GM18867 (cell line): ENCODE measurements around the gene CLN3.
"Not testable (repeated sequence)": the region's sequence is repeated elsewhere in the genome, so short reads cannot be mapped to it uniquely, and the experiment has no call there.

ENCODE experiments used
- ATAC-seq: cut with Tn5 transposase; IDR thresholded peaks from one replicate; pipeline ENCODE4 v1.9.1; 2021; ENCODE audit warnings: mild to moderate bottlenecking, moderate library complexity; ENCODE audit not compliant: unreplicated experiment

The CLN3 gene

DNA sequence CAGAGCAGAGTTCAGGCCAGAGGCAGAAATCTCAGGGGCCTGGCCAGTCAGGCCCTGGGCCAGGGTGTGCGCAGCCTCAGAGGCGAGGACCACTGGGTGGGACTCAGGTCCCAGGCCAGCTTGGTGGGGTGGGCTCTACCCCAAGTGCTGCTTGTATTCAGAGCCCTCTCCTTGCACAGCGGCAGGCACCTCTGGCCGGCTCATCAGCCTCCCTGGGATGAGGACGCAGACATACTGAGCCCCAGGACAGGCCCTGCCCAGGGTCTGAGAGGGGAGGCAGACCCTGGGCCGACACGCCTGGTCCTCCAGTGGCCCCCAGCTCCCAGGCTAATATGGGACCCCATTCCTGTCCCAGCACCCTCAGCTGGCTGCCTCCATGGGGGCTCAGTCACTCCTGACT lies 22.4 kb upstream of the CLN3 start:
- no peak for ATAC-seq

DNA sequence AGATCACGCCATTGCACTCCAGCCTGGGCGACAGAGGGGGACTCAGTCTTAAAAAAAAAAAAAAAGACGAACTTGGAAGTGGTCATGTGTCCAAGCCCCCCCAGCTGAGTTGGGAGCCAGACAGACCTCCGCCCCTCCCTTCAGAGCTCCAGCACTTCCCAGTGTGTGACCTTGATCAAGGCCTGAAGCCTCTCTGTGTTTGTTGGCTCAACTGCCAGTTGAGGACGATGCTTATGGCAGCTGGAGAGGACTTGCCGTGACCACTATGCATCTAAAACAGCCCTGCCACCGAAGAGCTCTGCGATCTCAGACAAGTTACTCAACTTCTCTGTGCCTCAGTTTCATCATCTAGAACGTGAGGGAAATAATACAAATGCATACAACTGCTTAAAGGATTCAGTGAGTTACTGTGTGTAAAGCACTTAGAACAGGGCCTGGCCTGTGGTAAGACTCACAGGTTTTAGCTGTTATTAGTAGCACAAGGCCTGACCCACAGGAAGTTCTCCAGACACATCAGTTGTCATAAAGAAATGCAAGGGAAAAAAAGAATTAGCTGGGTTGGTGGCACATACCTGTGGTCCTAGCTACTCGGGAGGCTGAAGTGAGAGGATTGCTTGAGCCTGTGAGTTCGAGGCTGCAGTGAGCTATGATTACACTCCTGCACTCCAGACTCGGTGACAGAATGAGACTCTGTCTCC lies 21.8 kb upstream of the CLN3 start:
- no peak for ATAC-seq

DNA sequence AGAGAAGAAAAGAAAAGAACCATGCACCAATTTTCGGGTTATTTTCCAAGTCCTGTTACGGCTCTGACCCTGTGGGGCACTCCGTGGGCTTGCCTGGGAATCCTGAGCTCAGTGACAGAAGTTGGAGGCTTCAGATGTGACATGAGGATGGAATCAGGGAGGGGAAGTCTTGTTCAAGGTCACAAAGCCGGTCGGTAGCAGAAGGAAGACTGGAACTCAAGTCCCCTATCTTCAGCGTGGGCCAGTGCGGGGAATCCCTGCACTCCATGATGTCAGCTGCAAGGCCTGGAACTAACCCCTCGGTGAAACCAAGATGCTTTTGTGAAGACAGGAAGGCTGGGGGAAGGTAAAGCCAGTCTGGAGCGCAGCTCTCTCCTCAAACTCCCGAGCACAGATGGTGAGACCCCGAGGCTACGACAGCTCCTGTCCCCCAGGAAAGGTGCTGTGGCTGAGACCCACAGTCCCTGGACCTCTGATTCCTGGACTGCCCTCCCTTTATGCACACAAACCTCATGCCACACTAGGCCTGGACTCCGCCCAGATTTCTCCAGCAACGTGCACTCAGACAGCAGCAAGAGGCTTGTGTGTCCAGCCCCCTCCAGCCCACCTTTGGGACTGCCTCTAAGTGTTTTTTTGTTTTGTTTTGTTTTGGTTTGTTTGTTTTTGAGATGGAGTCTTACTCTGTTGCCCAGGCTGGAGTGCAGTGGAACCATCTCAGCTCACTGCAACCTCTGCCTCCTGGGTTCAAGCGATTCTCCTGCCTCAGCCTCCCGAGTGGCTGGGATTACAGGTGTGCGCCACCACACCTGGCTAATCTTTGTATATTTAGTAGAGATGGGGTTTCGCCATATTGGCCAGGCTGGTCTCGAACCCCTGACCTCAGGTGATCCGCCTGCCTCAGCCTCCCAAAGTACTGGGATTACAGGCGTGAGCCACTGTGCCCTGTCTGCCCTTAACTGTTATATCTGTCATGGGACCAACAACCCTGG lies 20.2 kb upstream of the CLN3 start:
- no peak for ATAC-seq

DNA sequence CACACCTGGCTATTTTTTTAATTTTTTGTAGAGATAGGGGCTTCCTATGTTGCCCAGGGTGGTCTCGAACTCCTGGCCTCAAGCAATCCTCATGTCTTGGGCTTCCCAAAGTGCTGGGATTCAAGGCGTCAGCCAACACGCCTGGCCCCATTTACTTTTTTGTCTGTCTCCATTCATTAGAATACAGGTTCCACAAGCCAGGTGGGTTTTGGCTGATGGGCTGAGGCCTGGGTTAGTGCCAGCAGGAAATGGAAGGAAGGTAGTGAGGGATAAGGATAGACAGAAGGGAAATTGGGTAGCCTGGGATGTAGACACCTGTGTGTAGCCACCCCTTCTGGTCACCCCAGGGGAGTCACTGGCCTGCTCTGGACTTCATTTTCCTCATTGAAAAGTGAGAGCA lies 19.2 kb upstream of the CLN3 start:
- ATAC-seq = no peak

DNA sequence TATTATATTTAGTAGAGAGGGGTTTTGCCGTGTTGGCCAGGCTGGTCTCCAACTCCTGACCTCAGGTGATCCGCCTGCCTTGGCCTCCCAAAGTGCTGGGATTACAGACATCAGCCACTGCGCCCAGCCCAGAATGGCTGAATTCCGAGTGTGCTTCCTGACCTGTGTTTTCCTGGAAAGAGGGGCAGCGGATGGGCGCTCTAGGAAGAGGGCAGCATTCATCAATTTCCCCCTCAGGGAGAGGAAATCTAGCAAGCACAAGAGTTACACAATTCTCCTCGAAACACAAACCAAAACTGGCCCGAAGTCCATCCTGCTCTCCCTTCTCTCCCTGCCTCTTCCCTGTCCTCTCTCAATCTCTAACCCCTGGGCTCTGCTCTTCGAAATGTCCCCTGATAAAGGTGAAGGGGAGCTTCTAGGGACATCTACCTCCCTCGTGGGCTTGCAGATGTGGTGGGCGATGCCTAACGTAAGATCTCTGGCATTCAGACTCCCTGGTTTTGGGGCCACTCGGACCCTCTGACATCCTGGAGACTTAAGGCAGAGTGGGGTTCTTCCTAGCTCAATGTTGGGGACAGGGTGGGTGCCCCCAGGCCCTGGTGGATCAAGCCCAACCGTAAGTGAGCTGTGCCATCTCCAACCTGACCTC lies 13.7 kb upstream of the CLN3 start:
- no peak for ATAC-seq

DNA sequence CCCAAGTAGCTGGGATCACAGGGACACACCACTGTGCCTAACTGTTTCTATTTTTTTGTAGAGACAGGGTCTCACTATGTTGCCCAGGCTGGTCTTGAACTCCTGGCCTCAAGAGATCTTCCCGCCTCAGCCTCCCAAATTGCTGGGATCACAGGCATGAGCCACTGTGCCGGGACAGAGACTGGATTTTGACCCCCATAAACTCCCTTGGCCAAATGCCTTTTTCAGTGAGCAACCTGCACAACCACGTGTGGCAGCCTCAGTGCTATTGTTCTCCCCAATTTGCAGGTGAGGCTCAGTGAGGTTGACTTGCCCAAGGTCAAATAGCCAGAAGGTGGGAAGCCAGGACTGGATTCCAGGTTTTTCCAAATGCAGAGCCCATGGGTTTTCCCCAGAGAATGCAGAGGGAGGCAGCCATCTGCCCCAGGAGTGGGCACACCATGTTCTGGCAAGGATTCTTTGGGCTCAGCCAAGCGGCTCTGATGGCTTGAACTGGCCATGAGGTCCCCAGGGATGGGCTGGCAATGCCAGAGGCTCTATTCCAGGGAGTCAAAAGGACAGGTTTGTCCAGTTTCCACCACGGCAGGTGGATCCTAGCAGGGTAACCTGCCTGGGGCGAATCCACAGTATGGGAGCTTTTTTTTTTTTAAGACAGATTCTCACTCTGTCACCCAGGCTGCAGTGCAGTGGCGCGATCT lies 13.0 kb upstream of the CLN3 start:
- ATAC-seq = no peak

DNA sequence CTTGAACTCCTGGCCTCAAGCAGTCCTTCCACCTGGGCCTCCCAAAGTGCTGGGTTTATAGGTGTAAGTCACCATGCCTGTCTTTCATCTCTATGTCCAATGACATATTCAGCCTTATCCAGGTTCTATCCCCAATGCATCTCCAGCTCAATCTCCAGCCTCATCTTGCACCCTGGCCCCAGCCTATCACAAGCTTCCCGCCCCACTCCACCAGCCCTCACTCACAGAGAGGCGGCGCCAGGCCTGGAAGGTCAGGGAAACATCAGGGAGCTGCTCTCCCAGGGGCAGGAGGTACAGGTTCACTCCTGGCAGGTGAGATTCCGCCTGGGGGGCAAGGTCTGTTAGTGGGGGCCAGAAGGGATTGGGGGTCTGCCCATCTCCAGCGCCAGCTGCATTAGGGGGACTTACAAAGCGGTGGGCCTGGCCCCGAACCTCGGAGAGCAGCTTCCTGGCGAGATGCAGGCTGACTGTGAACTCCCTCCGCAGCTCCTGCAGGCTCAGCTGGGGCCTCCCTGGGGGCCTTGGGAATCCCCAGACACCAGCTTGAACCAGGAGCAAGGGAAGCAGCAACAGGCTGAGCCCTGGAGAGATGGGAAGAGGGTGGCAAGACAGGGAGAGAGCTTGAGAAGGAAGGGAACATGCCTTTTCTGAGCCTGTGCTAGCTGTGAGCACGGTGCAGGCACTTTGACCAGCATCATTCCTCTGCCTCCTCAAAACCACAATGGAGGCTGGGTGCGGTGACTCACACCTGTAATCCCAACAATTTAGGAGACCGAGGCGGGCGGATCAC lies 11.8 kb upstream of the CLN3 start:
- ATAC-seq = no peak

DNA sequence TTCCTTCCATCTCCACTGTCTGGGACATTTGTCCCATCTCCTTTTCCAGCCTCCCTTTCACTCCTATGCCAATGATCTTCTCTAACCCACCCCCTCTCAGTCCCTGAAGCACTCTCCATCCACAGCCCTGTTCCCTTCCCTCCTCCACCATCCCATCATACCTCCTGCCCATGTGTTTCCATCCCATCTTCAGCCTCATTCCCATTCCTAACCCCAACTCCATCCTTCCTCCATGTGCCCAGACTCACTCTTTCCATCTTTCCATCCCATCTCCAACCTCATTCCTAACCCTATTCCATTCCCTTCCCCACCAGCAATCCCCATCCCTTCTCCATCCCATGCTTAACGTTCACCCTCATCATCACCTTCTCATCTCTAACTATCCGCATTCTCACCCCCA lies 10.4 kb upstream of the CLN3 start:
- no peak for ATAC-seq

DNA sequence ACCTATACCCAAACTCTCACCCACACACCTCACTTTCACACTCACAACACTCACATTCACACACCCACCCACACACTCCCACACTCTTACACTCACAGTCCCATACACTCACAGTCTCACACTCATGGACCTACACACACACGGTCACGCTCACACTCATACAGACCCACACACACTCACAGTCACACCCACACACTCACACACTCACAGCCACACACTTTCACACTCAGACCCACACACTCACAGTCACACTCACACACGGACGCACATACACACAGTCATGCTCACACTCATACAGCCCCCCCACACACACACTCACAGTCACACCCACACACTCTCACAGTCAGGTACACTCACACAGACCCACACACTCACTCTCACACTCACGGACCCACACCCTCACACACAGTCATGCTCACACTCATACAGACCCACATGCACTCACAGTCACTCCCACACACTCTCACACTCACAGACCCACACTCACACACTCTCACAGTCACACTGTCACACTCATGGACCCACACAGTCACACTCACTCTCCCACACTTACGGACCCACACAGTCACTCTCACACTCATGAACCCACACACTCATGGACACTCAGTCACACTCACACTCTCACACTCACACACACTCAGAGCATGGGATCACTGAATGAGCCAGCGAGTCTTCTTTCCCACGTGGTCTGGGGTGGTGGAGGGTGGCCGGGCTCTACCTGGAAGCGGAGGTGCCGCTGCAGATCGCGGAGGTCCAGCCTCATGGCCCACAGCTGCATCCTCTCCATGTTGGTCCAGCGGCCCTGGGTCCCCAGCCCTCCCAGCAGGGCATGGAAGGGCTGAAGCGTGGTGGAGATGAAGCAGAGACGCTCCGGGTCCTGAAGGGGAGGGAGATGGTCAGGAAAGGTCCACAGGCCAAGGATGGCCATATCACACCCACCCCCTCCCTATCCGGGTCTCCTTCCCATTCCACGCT lies 9.7 kb upstream of the CLN3 start:
- ATAC-seq = no peak

DNA sequence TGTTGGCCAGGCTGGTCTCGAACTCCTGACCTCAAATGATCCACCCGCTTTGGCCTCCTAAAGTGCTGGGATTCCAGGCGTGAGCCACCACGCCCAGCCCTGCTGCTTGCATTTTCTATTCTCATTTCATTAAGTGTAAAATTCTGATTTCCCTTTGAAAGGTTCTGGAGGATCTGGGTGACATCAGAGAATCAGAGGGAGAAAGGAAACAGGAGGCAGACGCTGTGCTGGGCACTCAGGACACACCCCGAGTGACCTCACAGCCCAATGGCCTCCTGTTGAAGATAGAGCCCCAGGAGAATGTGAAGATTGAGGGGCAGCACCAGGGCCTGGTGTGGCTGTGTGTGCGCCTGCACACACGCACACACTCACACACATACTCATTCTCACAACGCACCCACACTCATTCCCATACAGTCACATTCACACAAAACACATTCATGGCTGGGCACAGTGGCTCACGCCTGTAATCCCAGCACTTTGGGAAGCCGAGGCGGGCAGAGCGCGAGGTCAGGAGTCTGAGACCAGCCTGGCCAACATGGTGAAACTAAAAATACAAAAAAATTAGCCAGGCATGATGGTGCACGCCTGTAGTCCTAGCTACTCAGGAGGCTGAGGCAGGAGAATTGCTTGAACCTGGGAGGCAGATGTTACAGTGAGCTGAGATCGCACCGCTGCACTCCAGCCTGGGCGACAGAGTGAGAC lies 8.8 kb upstream of the CLN3 start:
- not testable (repeated sequence) for ATAC-seq

DNA sequence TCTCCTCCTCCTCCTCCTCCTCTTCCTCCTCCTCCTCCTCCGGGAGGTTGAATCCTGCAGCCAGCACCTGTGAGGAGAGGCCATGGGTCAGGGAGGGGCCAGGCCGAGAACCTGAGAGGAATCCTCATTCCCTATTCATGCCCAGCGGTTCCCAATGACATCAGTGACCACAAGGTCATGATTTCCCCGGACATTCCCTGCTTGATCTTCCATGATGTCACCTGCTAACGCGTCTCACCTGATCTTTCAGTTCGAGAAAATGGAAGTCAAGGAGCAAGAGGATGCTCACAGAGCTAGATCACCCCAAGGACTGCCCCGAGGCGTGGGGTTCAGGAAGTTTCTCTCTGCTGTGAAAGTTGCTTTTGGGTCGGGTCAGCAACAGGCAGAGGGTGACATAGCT lies 8.0 kb upstream of the CLN3 start:
- ATAC-seq = no peak

DNA sequence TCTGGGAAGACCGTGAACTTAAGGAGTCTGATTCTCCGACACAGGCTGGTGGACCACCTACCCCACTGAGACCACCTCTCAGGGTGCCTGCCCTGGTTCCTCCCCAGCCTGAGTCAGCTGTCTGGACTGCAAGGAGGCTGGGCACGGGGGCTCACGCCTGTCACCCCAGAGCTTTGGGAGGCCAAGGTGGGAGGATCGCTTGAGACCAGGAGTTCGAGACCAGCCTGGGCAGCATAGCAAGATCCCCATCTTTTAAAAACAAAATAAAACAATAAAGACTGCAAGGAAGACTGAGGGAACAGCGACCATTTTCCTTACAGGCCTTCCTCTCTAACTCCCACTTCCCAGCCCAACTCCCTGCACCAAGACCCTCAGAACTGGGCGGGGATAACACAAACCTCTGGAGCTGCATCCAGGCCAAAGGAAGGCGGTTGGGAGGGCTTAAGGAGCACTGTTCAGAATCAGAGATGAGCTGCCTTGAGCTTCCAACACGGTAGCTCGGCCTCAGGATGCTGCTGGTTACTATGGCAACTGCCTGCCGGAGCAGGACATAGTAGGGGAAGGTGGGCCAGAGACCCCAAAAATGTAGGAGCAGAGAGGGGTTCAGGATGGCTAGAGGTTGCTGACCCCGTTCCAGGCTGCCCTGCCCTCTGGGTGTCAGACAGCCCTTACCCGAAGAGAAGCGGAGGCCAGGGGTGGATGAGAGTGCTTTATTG lies 7.0 kb upstream of the CLN3 start:
- no peak for ATAC-seq

DNA sequence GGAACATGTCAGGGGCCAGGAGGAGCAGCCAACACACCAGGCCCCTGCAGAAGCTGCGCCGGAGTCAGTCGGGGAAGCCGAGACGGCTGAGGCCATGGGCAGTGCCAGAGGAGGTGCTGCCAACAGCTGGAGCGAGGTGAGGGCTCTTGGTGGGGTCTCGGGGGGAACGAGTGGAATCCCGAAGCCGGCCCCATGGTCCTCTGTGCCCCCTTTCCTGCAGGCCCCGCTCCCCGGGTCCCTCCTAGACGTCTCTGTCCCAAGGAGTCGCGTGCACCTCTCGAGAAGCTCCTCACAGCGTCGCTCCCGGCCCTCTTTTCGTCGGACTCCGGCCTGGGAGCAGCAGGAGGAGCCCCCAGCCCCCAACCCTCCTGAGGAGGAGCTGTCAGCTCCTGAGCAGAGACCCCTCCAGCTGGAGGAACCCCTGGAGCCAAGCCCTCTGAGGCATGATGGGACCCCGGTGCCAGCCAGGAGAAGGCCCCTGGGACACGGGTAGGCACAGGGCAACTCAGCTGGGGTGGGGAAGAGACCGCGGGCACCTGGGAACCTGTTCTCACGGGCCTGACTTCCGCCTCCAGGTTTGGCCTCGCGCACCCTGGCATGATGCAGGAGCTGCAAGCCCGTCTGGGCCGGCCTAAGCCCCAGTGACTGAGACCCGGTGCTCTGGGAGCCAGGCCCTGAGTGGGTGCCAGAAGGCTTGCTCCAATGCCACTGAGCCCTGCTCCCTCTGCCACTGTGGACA lies 6.2 kb upstream of the CLN3 start:
- ATAC-seq = no peak

DNA sequence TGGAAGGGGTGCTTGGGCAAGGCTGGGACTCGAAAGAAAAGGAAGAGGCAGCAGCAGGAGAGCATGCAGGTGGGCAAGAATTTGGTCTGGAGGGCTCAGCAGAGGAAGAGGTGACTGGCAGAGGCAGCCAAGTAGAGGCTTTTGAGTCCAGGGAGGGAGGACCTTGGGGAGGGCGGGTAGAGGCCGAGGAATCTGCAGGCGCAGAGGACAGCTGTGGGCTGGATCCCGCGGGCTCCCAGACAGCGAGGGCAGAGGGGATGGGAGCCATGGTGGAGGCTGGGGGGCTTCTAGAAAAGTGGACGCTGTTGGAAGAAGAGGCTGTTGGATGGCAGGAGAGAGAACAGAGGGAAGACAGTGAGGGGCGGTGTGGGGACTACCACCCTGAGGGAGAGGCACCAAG lies 5.5 kb upstream of the CLN3 start:
- no peak for ATAC-seq

DNA sequence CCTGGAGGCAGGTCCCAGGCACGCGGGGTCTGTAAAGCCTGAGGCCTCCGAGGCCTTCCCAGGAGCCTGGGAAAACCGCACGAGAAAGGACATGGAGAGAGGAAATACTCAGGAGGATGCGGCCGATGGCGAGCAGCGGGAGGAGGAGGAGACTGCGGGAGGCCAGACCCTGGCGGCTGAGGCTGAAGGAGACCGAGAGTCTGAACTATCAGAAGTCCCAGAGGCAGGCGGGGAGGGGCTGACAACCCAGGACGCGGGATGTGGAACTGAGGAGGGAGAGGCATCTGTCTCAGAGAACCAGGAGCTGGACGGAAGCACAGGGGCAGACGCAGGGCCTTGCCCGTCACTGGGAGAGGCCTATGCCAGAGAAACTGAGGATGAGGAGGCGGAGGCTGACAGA lies 5.0 kb upstream of the CLN3 start:
- ATAC-seq = no peak

DNA sequence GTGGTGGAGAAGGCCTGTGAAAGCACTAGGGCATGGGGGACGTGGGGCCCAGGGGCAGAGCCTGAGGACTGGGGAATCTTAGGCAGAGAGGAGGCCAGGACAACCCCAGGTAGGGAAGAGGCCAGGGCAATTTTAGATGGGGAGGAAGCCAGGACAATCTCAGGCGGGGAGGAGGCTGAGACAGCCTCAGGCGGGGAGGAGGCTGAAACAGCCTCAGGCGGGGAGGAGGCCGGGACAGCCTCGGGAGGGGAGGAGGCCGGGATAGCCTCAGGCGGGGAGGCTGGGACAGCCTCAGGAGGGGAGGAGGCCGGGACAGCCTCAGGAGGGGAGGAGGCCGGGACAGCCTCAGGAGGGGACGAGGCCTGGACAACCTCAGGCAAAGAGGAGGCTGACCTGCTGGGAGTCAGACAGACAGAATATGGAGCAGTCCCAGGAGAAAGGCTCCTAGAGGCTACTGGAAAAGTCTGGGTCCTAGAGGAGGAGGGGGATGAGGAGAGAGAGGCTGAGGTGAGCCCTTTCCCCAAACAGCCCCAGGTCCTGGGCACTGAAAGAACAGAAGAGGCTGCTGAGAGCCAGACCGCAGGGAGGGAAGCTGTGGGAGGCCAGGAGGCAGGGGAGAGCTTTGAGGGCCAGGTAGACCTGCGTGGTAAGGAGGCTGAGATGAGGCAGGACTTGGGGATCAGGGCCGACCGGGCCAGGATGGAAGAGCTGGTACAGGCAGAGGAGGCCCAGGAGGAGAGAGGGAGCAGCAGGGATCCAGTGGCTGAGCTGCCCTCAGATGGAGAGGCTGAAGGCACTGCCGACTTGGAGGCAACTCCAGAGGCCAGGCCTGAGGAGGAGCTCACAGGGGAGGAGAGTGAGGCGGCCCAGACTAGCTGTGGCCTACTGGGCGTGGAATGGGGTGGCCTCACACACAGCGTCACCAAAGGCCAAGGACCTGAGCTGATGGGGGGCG lies 4.2 kb upstream of the CLN3 start:
- ATAC-seq = no peak
